Gastrocnemius medialis (tissue), 4 donors: ENCODE results near the gene NXPH3. TPM values are rescaled to one million over a fixed set of nuclear protein-coding genes. Genes with fewer than 3 reads are reported as not detected.
"Not testable (repeated sequence)": the region's sequence is repeated elsewhere in the genome, so short reads cannot be mapped to it uniquely, and the experiment has no call there.

Source experiments
- ATAC-seq, 2 donors: fragments of 150-250 bp; one replicate each; pipeline ENCODE4 v1.9.1; 2016
- DNase-seq, 2 donors: peaks; one replicate each; pipeline ENCODE4 v3.0.0-alpha.2; 2019
- H3K27ac ChIP-seq, 4 donors: fragments of 200-600 bp; sonication (generic); 1 replicate in 1 of 4; 2 replicates in 3 of 4; pipeline ENCODE4 v1.5.1; 2016 to 2018; ENCODE audit warnings: mild to moderate bottlenecking in 2 of 4, moderate library complexity in 1 of 4
- H3K27me3 ChIP-seq, 3 donors: fragments of 200-600 bp; sonication (generic) in 2 of 3; 1 replicate in 1 of 3; 2 replicates in 2 of 3; pipeline versions ENCODE4 v1.5.1 to v1.6.0; 2016 to 2019; ENCODE audit warnings: mild to moderate bottlenecking in 1 of 3, moderate library complexity in 1 of 3
- H3K36me3 ChIP-seq, 2 donors: fragments of 200-600 bp; sonication (generic) in 1 of 2; one replicate each; pipeline ENCODE4 v1.5.1; 2017 to 2018
- H3K4me1 ChIP-seq, 2 donors: fragments of 200-600 bp; sonication (generic) in 1 of 2; one replicate each; pipeline ENCODE4 v1.5.1; 2016 to 2017; ENCODE audit warnings: mild to moderate bottlenecking in 2 of 2
- H3K4me3 ChIP-seq, 4 donors: fragments of 200-600 bp; sonication (generic) in 3 of 4; 1 replicate in 1 of 4; 2 replicates in 3 of 4; pipeline ENCODE4 v1.5.1; 2016 to 2019; ENCODE audit warnings: mild to moderate bottlenecking in 2 of 4
- H3K9me3 ChIP-seq, 3 donors: fragments of 200-600 bp; sonication (generic) in 2 of 3; 1 replicate in 1 of 3; 2 replicates in 2 of 3; pipeline ENCODE4 v1.5.1; 2016 to 2019
- CTCF ChIP-seq, 5 experiments: fragments of 450-650 bp in 3 of 5; fragments of 200-600 bp in 2 of 5; sonication (generic) in 2 of 5; IDR thresholded peaks in 4 of 5; conservative IDR thresholded peaks in 1 of 5; 1 replicate in 4 of 5; 2 replicates in 1 of 5; pipeline ENCODE4 v1.5.1; 2016 to 2019; ENCODE audit warnings: antibody characterized with exemption in 5 of 5, mild to moderate bottlenecking in 3 of 5, moderate library complexity in 3 of 5
- POLR2A ChIP-seq, 2 donors: fragments of 450-650 bp; IDR thresholded peaks; one replicate each; pipeline ENCODE4 v1.6.1; 2017; ENCODE audit warnings: antibody characterized with exemption in 2 of 2, mild to moderate bottlenecking in 2 of 2, moderate library complexity in 2 of 2
- in situ Hi-C, 4 donors: fragments of 200-750 bp; cut with MboI; loops; one replicate each; pipeline versions ENCODE4 v1.15.0 to v1.8.0; 2017; ENCODE audit warnings: low sequenced_read_pairs in 4 of 4
- intact Hi-C: fragments of 100-400 bp; cut with DNase I; formaldehyde crosslinking; loops from one replicate; pipeline ENCODE4 v1.15.1; 2023; ENCODE audit warnings: low total_unique reads
- total RNA-seq, 4 donors: library from RNA; depleted of rRNA; stranded (reverse); fragments of >200 nt; gene quantifications; one replicate each; pipeline versions ENCODE4 v1.1.0 to v1.2.3, GENCODE V29; 2016

NXPH3 gene
- total RNA-seq, 4 donors from 2014 or later = 1.3 to 3.0 (median 1.7) TPM

GRCh38 chr17:49549691-49550678, 25.7 kb upstream of the NXPH3 start:
- no peak overlapping the region for H3K4me3 ChIP-seq
- H3K4me1 ChIP-seq = no peaks in the 10 kb centered on the region
- no peak for TF ChIP-seq CTCF (IDR thresholded peaks at IDR 0.05 in 4 of 5, conservative IDR thresholded peaks at IDR 0.05 in 1 of 5)
- no peak for TF ChIP-seq POLR2A (IDR thresholded peaks at IDR 0.05)
- in situ Hi-C loops (loop anchor here (5.0 to 25.0 kb wide), 5 partner anchors 53 to 437 kb away; partner anchors contain the start of genes DLX3 (in 3 of the 4) and NGFR (in 3 of the 4)), intact Hi-C loops (no loop called here)
- no peak for ATAC-seq
- DNase-seq = no peak
- H3K9me3 ChIP-seq = no peaks in the 10 kb centered on the region
- no peaks in the 10 kb centered on the region for H3K36me3 ChIP-seq
- no peak overlapping the region for H3K27ac ChIP-seq
- no peaks in the 10 kb centered on the region for H3K27me3 ChIP-seq

- DNase-seq, H3K36me3 ChIP-seq, ATAC-seq, intact Hi-C loops, H3K27me3 ChIP-seq, H3K4me3 ChIP-seq, H3K27ac ChIP-seq, H3K4me1 ChIP-seq, H3K9me3 ChIP-seq: not testable (repeated sequence)
- in situ Hi-C loops = loop anchor here (5.0 to 25.0 kb wide), 4 partner anchors 53 to 437 kb away; partner anchors contain the start of genes DLX3 (in 3 of the 4) and NGFR (in 2 of the 4)
These were observed 24.9 kb upstream of the NXPH3 start for GRCh38 chr17:49550764-49551163.

- H3K36me3 ChIP-seq = no peaks in the 10 kb centered on the region
- DNase-seq (no peak), ATAC-seq (no peak)
- H3K9me3 ChIP-seq = no peaks in the 10 kb centered on the region
- no peaks in the 10 kb centered on the region for H3K27me3 ChIP-seq
- H3K4me3 ChIP-seq = no peak overlapping the region
- H3K27ac ChIP-seq = no peak overlapping the region
- peaks cover 4 to 5% of the 10 kb centered on the region in 2 donors for H3K4me1 ChIP-seq
- TF ChIP-seq POLR2A (IDR thresholded peaks at IDR 0.05) (no peak), CTCF (IDR thresholded peaks at IDR 0.05 in 4 of 5, conservative IDR thresholded peaks at IDR 0.05 in 1 of 5) (no peak)
- intact Hi-C loops (no loop called here), in situ Hi-C loops (loop anchor here (5.0 to 25.0 kb wide), 4 partner anchors 54 to 436 kb away; partner anchors contain the start of genes DLX3 (in 3 of the 4) and NGFR (in 2 of the 4))
These were observed 24.2 kb upstream of the NXPH3 start for GRCh38 chr17:49551221-49552069.

GRCh38 chr17:49552070-49552751, 23.5 kb upstream of the NXPH3 start:
- Histone ChIP-seq H3K27ac (no peak overlapping the region), H3K4me1 (peaks cover 5 to 6% of the 10 kb centered on the region in 2 donors), H3K4me3 (no peak overlapping the region), H3K36me3 (no peaks in the 10 kb centered on the region), H3K9me3 (no peaks in the 10 kb centered on the region), H3K27me3 (no peaks in the 10 kb centered on the region)
- intact Hi-C loops (no loop called here), in situ Hi-C loops (loop anchor here (5.0 to 25.0 kb wide), 4 partner anchors 55 to 435 kb away; partner anchors contain the start of genes DLX3 (in 3 of the 4) and NGFR (in 2 of the 4))
- ATAC-seq (no peak), DNase-seq (no peak)
- TF ChIP-seq POLR2A (IDR thresholded peaks at IDR 0.05) (no peak), CTCF (IDR thresholded peaks at IDR 0.05 in 4 of 5, conservative IDR thresholded peaks at IDR 0.05 in 1 of 5) (no peak)
